Activated T-helper 1 cell treated with anti-CD3 and anti-CD28 coated beads, Interleukin-2, amount 50 U/mL, for 16 hours (primary cell): Measurements from ENCODE around the gene CYRIA.

Experiments used
- DNase-seq, 2 donors: peaks; one replicate each; pipeline ENCODE4 v3.0.0-alpha.2; 2020; ENCODE audit warnings: low read depth in 1 of 2, low spot score in 1 of 2

The CYRIA gene

DNA sequence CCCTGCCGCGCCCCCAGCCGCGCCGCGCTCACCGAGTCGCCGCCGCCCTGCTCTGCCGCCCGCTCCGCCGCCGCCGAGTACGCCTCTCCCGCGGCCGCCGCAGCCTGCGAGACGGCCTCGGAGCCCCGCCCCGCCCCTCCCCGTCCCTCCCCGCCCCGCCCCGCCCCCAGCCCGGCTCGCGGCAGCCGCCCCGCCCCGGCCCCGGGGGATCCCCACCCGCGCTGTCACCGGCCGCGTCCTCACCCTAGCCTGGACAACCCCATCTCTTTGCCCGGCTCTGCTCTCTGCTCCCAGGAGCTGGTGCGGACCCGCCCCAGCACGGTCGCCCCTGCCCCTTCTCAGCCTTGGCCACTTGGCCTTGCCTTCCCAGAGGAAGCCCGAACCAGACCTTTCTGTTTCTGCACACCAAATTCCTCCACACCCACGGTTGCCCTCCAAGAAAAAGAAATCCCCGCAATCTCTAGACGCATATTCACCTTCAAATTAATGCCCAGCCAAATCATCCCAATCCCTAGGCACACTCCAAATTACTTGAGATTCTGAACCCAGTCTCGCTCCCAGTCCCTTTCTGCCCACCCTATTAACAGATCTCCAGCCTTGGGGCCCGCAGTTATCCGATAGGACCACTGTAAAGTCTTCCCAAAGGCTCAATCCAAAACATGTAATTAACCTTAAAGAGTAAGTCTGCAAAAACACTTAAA lies at the start of gene CYRIA:
CYRIA (minus strand) TSS at position 87 of the 701 bp plus-strand sequence. CDS start 77,715 bp downstream, outside the sequence.
- DNase-seq: peak in 1 of 2 donors; percentile 11

DNA sequence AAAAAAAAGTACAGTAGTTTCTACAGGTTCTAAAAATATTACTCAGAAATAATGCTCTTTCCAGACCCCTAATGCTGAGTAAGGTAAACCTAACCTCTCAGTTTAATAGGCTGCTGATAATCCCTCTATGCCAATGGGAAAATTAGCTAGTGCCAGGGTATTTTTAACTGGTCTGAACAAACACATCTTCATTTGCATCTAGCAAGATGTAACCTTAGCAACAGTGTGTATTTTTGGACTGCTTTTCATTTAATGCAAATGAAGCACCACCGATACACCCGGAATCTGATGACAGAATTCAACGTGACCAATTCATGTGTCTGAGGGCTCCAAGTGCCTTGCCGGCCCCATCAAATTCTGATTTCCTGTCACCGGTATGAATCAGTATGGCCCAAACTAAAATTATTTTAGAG lies 47.4 kb upstream of the CYRIA start:
- no peak for DNase-seq

DNA sequence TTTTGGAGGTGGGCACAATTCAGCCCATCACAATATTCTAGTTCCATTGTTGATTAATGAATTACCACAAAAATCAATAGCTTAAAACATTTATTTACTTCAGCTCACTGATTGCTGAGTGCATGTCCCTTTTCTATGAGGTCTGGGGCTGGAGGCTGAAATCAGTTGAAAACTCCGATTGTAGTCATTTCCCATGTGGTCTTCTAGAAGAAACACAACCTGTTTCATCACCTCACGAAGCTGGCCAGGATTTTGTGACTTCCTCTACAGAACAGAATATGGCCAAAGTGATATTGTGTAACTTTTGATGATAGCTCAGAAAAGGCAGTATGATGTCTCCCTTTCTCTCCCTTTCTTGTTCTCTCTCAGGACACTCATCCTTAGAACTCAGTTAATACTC lies 44.1 kb upstream of the CYRIA start:
- DNase-seq: no peak

DNA sequence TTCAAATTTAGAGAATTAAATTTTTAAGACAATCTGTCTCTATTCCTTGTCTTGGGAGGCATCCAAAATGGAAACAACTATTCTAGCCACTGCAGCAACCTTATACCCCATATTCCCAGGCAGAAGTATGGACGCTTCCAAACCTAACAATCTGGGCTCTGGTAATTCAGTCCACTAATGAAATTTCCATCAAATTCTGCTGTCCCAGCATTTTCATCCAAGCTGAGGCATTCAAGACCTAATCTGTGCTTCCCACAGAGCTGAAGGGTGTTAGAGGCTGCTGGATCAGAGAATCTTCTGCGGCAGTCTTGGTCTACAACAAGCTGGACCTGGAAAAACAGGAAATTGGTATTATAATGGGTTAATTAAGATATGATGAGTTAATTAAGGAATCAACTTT lies 42.5 kb upstream of the CYRIA start:
- no peak for DNase-seq

DNA sequence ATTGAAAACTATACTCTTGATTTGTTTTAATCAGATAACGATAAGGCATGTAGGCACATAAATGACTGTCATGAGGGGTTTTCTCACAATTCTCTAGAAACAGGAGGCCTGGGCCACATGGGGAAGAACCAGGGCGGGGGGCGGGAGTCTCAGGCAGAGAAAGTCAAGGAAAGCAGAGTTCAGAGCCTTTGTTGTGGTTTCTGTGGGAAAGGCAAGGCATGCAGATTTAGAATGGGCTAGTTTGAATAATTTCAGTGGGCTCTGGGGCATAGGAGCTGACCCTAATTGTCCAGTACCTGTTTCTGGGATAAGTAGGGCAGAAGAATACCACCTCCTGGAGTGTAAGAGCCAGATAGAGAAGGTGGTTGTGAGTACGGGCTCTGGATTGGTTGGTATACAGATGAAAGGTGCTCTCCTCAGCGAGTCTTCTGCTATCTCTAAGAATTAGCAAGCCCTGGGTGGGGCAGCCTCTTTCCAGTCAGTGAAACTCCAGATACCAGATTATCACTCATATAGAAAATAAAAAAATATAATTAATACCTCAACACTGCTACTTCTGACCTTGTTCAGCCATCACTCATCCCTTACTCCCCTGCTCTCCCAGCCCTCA lies 41.5 kb upstream of the CYRIA start:
- DNase-seq: no peak

DNA sequence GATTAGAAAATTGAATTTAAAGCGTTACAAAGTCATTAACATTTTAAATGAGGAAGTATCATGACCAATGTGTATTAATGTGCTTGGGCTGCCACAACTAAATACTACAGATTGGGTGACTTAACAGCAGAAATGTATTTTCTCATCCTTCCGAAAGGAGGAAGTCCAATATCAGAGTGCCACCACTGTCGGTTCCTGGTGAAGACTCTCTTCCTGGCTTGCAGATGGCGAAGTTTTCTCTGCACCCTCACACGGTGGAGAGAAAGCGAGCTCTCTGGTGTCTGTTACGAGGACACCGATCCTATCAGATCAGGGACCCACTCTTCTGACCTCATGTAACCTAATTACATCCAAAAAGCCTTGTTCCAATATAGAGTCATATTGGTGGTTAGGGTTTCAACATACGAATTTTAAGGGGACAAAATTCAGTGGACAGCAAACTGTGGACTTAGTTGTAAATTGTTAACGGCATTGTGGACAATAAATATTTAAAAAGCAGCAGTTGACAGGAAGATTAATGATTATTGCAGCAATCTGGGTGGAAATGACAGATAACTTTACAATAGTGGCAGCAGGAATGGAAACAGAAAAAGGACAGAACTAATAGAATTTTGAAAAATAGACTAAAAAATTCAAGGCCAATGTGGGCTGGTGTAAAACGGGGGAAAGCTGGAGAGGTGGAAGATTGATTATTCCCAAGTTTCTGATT lies 35.1 kb upstream of the CYRIA start:
- no peak for DNase-seq

DNA sequence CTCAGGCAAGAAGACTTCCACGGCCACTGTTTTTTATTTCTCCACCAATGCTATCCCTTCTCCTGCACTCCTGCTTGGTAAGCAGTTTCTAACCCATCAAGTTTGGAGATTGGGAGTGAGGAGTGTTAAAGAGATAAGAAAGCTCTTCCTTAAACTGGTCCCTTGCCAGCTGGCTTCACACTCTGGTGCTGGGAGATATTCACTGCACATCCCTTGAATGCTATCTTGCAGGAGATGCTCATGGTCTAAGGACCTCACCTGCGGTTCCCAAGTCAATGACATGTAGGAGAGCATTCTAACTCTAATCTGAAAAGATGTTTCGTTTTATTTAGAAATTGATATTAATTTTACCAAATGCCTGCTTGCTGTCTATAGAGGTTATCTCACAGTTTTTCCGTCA lies 28.2 kb upstream of the CYRIA start:
- no peak for DNase-seq

DNA sequence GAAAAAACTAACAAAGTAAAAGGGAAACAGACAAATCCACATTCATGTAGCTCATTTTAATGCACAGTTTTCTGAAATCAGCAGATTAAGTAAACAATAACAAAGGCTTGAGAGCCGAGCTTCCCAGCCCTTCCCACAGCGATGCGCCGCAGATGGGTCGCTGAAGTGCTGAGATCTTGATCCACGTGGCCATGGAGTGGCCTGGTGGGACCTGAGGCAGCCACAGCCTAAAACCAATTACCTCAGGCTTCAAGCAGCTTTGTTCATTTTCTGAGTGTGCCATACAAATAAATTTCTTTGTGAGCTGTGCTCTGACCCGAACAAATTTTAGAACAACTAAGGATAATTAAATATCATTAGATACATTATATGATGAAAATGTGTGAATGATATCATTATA lies 25.6 kb upstream of the CYRIA start:
- no peak for DNase-seq

DNA sequence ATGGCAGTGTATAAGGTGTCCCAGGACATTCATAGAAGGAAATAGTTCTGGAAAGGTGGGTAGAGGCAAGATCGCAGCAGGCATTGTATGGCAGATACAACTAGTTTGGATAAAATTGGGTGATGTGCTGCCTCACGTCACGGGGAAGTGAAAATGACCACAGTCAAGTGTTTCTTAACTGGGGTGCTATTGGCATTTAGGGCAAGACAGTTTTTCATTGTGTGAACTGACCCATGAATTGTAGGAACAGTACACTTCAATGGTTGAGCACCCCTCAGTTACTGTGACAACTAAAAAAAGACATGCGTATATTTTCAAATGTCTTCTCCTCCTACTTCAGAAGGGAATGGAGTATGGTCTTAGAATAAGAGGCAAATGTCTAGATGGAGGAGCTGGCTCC lies 22.3 kb upstream of the CYRIA start:
- no peak for DNase-seq

DNA sequence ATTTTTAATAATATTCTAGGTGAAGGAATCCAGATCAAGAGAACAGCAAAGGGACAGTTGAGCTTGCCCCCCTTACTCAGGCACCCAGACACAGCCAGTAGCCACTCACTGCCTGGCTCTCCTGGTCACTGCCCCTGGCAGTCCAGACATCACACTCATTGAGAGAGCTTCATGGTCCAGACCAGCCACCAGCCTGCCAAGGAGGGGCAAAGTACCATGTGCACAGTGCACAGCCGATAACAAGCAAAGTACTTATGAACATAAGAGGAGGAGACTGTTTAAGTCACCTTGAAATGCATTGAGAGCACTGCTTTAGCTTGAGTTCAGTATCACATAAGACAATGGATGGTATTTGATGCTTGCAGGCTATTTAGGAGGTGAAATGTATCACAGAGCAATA lies 21.6 kb upstream of the CYRIA start:
- no peak for DNase-seq

DNA sequence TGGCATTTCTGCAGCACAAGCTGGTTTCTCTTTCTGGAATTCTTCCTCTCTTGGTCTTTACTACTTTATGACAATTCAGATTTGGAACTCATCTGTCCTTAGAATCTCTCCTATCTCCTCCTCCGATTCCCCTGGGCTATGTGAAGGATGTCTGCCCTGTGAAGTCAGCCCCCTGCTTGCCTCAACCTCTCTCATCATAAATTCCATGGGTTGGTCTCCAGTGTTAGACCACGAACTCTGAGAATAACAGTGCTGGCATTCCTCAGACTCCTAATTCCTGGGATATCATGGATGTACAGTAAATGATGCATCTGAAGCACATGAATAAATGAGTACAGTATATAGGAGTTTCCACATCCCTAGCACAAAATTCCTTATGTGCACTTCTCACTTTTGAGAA lies 21.0 kb upstream of the CYRIA start:
- no peak for DNase-seq

DNA sequence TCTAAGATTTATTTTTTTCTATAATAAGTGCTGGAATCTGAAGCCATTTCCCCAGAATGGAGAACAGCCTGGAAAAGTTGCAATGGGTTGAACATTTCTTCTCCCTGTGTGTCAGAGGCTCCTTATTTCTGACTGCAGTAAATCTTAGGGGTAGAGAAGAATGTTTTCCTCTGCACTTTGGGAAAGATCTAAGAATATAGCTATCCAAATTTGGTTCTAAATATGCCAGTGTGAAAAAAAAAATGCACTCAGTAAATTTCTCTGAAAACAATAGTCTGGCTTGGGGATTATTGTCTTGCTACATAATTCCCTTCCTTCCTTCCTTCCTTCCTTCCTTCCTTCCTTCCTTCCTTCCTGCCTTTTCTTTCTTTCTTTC lies 19.7 kb upstream of the CYRIA start:
- DNase-seq: no peak

DNA sequence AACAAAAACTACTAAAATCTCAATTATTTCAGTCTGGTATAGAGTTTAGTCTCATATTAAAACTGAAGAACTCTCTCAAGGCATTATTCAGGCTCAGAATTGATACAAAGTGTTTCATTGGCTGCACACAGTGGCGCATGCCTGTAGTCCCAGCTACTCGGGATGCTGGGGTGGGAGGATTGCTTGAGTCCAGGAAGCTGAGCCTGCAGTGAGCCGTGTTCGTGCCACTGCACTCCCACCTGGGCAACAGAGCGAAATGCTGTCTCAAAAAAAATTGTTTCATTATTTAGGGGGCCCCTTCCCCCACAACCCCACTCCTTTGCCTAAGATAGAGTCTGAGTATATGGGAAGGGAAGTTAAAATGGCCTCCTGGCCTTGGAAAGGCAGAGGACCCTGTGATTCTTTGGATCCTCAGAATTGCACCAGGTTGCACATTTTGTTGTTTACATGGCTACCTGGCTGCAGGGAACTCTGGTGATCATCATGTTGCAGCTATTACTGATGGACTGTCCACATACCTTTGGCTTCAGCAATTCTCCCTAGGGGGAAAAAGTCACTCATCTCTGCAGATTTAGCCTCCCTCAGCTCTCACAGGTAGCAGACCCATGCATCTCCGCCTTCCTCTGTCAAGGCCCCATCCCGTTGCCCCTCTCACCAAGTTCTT lies 19.2 kb upstream of the CYRIA start:
- no peak for DNase-seq

DNA sequence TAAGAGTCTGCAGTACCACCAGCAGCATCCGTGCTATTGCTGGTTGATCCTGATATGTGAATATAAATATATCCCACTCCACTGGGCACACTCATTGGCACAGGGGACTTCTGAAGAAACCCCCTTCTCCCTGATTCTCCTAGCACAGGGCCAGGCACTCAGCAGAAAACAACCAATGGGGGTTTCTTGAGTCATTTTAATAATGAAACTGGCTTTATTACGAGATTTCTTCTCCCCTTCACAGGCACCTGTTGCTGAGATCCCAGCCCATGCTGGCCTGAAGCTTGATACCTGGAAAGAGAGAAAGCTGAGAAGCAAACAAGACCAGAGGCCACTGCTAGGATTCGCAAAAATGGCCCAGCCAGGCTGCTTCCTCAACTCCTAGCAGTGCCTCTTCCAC lies 17.9 kb upstream of the CYRIA start:
- DNase-seq: no peak

DNA sequence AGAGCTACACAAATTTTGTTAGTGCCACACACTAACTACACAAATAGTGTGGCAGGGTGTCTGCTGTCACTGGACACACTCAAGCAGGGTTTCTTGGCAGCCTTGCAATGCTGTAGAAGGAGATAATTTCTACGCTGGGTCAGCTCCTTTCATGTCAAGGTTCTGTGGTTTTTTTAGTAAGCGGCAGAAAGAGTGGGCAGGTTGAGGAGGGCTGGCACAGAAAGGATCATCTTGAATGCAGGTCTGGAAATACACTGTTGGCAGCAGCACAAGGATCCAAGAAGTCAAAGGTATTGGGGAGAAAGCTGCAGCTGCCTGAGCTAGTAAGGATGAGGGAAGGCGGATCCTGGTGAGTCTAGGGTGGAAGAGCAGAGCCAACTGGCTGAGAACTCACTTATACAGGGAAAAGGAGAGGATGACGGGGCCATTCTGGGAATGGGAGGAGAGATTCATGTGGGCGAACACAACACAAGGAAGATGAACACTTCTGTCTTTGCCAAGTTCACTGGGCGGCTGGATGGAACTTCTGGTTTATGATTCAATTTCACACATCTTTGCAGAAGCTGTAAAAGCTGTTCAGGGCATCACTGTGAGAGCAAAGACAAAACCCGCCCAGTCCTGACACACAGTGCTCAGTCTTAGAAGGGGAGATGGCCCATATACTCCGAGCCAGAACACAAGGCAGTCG lies 16.9 kb upstream of the CYRIA start:
- no peak for DNase-seq

DNA sequence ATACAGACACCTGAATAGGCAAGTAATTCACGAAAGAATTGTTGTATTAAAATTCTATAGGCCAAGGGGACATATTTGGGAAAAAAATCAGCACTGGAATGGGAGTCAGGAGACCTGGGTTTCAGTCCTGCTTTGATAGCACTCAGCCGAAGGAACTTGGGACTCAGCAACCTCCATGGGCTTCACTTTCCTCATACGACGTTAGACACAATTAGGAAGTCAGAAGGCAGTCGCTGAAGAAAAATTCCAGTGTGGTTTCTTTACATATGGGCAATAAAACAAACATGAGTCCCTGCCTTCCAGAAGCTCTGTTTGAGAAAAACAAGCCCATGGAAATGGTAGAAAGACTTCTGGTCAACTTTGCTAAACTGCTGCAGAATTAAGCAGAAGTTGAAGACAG lies 15.1 kb upstream of the CYRIA start:
- DNase-seq: no peak

DNA sequence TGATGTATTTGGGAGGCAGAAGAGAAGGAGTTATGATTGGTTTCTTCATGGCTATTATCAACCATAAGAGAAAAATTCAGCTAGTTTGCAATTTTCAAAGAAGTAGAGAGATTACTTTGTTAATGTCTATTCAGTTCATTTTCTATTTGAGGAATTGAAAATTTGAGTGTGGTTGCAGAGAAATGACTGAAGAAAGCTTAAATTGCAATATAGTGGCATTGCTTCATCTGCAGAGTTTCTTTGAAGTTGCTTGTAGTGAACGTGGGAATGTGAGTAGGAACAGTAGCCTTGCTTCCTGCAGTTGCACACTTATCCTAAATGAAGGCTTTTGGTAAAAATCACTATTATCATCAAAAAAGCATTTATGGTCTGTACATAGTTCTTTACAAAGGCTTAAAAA lies 14.7 kb upstream of the CYRIA start:
- no peak for DNase-seq

DNA sequence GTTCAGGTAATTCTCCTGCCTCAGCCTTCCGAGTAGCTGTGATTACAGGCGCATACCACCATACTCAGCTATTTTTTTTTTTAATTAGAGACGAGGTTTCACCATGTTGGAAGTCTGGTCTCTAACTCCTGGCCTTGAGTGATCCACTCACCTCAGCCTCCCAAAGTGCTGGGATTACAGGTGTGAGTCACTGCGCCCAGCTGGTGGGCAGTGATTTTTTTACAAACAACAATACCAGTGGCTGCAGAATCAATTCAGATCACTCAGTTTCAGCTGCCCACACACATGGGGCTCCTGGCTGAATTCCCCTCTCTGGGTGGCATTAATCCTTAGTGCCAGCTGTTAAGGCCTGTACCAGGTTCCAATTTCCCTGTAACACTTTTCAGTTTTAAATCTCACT lies 13.3 kb upstream of the CYRIA start:
- DNase-seq: no peak

DNA sequence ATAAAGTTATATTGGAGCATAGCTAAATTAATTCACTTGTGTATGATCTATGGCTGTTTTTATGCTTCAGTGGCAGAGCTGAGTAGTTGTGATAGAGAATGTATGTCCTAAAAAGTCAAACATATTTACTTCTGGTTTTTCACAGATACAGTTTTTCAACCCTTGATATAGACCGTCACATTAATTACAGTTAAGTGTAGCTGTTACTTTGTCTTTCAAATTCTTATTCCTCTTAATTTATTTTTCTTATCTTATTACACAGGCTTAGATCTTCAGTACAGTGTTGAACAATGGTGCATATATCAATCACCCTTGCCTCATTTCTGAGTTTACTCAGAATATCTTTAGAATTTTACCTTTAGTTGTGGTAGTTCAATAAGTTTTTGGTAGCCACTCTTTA lies 12.2 kb upstream of the CYRIA start:
- no peak for DNase-seq

DNA sequence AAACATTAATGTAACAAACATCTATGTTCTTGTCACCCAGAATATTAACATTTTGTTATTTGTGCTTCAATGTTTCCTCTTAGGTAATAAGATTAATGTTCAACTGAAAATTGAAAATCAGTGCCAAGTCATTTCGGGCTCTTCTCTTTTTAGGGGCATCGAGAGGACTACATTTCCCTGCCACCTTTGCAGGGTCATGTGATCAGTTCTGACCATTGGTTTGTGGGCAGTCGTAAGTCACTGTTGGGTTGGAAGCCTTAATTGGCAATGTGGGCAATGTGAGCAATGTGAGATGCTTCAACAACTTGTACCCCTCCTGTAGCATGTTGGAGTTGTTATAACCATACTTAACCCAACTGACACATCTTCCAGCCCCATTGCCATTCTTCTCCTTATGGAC lies 10.1 kb upstream of the CYRIA start:
- no peak for DNase-seq

DNA sequence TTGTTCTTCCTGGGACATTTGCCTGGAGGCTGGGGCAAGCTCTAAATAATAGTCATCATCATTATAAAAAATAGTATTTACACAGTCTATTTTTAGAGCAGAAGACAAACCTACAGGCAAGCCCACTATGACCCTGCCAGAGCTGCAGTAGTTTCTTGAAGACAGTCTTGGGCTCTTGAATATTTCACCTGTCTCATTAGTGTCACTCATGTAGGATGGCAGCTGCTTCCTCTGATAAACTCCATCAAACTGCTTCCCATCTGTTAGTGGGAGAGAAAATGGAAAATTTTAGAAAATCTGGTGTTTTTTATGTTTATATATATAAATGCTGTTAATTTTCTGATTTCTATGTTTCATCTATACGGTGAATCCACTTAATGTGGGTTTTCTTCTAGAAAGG lies 8.5 kb upstream of the CYRIA start:
- DNase-seq: no peak

DNA sequence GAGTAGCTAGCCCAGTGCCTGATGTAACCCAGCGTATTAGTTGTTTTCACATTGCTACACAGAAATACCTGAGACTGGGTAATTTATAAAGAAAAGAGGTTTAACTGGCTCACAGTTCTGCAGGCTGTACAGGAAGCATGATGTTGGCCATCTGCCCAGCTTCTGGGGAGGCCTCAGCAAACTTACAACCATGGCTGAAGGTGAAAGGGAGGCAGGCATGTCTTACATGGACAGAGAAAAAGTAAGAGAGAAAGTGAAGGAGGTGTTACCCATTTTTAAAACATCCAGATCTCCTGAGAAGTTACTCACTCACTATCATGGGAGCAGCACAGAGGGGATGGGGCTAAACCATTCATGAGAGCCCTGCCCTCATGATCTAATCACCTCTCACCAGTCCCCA lies 6.1 kb upstream of the CYRIA start:
- DNase-seq: no peak
